ENCODE results near the gene CARD10.
"Not testable (repeated sequence)": the region's sequence is repeated elsewhere in the genome, so short reads cannot be mapped to it uniquely, and the experiment has no call there.

Gene CARD10

DNA sequence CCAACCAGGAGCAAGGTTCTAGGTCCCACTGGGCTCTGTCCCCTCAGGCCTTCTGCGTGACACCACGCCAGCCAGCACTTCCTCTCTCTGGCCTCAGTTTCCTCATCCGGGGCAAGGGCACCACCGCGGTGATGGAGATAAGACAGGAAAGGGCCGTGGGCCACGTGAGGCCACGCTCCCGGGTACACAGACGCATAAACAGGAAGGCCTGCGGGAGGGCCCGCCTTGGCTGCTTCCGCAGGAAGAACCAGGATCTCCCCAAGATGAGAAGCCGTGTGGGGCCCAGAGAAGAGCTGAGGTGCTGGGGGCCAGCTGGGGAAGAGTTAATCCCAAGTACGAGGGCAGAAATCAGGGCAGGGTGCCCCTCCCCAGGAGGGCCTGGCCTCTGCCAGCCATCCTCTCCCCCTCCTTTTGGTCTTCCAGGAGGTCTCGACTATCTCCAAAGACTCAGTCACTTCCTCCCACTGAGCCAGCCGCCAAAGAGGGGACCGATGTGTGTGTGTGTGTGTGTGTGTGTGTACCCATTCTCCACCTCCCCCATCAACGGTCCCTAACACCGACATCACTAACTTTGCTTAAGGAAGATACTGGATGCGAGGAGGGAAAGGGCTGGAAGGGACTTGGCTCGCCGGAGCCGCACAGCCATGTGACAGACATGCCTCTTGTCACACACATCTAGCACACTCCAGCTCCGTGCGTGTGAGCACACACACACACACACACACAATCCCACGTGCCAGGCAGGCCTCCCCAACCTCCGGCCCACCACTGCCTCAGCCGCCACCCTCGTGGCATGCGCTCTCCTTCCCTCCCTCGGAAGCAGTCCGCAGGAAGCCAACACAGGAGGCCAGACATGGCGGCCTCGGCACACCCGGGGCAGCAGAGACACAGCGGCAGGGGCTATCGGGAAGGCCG, 34.5 kb downstream of the CARD10 start:
- no peak for DNase-seq

DNA sequence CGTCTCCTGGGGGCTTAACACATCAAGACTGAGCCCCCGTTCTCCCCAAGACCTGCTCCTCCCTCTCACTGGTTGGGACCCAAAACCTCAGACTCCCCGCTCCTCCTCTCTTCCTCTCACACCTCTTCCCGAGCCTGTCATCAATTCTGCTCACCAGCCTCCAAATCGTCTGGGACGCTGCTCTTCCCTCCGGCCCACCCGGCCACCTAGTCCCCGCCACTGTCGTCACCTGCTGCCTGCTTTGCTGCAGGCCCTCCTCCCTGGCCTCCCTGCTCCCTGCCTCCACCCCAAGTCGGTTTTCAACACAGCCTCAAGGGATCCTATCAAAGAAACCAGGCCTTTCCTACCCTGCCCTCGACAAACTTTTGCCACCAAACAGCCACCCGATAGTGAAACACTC, 36.2 kb downstream of the CARD10 start:
- no peak for DNase-seq

DNA sequence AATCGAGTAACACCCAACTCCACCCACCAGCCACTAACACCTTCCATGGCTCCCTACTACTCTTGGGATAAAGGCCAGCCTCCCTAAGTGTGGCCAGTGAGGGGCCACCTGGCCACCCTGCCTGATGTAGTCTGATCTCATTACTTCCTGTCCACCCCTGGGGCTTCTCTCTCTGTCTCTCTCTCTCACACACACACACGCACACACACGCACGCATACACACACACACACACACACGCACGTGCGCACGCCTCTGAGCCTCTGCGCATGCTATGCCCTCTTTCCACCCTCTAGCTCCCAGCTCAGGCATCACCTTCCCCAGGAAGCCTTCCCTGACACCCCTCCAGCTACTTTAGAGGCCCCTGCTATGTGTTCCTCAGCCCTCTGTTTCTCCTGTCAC, 37.0 kb downstream of the CARD10 start:
- no peak for DNase-seq

DNA sequence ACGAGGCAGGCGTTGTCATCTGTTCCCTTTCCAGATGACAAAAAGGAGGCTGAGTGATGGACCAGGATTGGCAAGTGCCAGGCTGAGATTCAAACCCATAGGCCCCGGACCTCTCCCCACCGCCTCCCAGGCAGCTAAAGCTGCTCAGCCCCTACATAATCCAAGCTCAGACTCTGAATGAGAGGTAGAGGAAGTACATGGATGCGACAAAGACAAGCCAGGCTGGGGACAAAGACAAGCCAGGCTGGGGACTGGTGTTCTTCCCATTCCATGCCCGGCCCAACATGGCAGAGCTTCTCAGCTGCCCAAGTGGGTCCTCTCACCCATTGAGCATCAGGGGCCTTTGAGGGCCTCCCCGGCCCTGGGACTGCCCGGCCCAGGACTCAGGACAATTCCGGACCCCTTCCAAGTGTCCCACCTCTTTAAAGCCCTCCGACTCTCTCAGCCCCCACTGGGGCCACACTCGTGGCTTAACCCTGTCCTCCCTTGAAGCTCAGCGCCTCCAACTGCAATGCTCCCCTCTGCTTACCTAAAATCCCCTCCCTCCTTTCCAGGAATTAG, 37.8 kb downstream of the CARD10 start:
- DNase-seq, result no peak

GRCh38 chr22:37480387-37481346, 38.5 kb downstream of the CARD10 start:
- no peak for DNase-seq

DNA sequence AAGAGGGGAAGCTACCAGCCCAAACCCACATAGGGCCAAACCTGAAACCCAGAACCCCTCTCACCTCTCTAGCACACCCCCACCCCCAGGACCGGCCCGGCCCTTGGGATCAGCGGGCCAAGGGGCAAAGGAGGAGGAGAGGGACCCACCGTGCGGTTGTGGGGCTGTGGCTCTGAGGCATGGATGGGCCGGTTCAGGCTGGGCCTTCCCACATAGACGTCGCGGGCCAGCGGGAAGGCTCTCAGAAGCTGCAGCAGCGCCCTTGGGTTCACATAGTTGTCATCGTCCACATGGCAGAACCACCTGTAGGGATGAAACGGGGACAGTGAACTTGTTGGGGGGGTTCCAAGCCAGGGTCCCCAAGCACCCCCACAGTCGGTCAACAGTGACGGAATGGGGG, 40.0 kb downstream of the CARD10 start:
- no peak for DNase-seq

- no peak for DNase-seq
Observed at GRCh38 chr22:37476389-37477329, 42.6 kb downstream of the CARD10 start.

GRCh38 chr22:37474447-37475090, 44.6 kb downstream of the CARD10 start:
- no peak for DNase-seq

- DNase-seq, result no peak
Observed at GRCh38 chr22:37473437-37473946, 45.7 kb downstream of the CARD10 start.

- no peak for DNase-seq
Observed at GRCh38 chr22:37472418-37473006, 46.7 kb downstream of the CARD10 start.

DNA sequence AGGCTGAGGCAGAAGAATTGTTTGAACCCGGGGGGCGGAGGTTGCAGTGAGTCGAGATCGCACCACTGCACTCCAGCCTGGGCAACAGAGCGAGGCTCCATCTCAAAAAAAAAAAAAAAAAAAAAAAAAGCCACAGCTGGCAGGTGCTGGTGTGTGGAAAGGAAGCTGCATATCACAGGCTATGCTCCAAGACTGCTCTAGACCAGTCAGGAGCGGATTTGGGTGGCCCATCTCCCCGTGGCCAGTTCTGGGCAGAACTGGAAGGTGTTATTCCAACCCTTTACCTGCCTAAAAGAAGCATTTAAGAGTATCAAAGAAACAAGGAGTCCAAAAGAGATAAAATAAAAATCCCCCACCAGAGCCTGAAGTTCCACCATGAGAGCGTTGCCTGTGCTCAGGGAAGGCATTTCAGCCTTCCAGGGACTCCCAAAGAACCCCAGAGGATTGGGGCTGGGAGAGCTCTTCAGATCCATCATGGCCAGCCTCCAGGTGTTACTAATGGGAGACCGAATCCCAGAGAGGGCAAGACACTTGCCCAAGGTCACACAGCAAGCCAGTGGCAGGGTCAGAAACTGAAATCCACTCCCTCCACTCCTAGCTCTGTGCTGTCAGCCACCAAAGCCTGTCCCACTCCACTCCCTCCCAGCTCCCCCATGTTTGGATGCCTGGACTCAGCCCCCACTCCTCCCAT, 47.3 kb downstream of the CARD10 start:
- no peak for DNase-seq

DNA sequence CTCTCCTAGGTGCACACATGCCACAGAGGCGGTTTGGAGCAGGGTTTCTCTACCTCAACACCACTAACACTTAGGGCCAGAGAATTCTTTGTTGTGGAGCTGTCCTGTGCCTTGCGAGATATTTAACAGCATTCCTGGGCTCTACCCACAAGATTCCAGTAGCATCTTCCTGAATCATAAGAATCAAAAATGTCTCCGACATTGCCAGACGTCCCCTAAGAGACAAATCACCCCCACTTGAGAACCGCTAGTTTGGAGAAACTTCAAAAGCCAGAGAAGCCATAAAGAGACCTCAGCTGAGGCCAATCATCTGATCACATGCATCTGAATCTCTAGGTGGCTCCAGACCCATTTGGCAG, 49.1 kb downstream of the CARD10 start:
- no peak for DNase-seq

DNA sequence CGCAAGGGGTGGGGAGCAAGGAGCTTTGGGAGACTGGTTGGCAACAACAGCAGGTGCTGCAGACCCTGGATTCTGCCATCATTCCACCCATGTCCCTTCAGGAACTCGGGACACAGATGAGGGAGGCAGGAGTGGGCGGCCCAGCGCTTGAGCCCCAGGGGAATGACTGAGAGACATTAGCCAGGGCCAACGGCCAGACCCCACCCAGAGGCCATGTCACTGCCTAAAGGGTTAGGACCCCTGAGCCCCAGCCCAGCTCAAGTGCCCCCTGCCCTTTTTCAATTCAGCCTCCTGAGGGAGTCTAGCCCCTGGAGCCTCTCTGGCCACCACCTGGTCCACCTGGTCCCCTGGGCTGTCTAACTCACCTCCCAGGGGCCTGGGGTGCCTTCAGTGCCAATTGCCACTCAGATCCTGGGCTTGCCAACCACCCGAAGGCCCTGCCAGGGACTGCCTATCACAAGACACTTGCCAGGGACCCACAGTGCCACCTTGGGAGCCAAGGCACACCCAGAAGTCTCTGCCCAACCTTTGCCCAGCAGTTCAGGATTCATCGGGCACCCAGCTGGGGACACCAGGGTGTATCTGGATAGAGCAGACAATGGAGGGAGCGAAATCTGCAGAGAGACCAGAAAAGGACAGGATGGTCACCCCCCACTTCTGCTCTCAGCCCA, 49.7 kb downstream of the CARD10 start:
- no peak for DNase-seq

- DNase-seq, result not testable (repeated sequence)
Observed at GRCh38 chr22:37468201-37468695, 51.0 kb downstream of the CARD10 start.

- no peak for DNase-seq
Observed at GRCh38 chr22:37467391-37467955, 51.7 kb downstream of the CARD10 start.

DNA sequence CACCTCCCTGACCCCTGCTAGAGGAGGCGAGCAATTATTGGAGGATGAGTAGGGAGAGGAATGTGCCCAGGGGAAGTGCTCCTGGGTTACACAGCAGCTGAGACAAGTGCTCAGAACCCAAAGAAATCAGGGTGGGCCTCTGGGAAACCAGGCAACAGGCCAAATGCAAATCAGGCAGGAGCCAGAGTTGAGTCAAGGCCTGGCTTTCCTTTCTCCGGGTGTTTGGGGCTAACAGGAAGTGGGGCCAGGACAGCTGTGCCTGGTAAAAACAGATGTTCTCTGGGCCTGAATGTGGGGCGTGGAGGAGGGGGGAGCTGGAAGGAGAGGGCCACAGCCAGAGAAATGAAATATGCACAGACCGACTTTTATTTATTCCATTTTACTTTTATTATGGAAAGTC, 55.0 kb downstream of the CARD10 start:
- DNase-seq, result no peak

GRCh38 chr22:37462983-37463382, 56.2 kb downstream of the CARD10 start:
- DNase-seq, result no peak

DNA sequence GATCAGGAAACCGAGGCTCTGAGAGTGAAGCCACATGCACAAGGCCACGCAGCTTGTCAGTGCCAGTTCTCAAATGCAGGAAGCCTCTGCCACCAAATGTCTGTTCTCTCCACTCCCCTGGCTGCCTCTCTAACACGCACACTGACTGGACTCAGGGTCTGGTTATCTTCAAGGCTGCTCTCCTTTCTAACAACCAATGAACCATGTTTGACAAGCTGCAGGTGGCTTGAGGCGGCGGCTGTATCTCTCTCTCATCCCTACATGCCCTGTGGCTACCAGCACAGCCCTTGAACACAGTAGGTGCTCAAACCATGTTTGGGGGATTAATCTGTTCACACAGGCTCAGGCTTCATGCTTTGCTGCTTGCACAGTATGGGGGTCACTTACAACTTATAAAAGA, 56.8 kb downstream of the CARD10 start:
- no peak for DNase-seq

DNA sequence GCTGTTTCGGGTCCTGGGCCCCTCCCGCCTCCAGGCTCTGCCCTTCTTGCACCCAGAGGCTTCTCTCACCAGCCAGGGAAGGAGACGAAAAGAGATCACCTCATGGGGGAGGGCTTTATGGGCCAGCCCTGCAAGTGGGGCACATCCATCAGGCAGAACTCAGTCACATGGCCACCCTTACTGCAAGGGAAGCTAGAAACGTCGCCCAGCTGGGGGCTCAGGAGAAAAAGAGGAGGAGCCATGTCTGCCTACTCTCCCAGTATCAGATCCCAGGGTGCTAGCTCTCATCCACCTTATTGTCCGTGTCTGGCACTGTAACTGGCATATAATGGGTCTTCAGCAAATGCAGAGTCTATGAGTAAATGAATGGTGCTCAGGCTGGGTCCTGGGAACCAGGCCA, 57.3 kb downstream of the CARD10 start:
- no peak for DNase-seq

Measured in T1000 (cell line).